ENCODE measurements around the gene PCSK9.

GRCh38 chr1:55038552-55038838 lies 853 bp upstream of the PCSK9 start:
- TF ChIP-seq CTCF (IDR thresholded peaks at IDR 0.05), result no peak
- no peak for TF ChIP-seq EP300 (IDR thresholded peaks at IDR 0.05)
- TF ChIP-seq POLR2A (IDR thresholded peaks at IDR 0.05), result no peak
- no peak for TF ChIP-seq POLR2AphosphoS5 (IDR thresholded peaks at IDR 0.05)
